Left cardiac atrium (tissue), 4 donors: ENCODE measurements around the gene GIT2. TPM values are rescaled to one million over a fixed set of nuclear protein-coding genes. Genes with fewer than 3 reads are reported as not detected.

Experiments used
- ATAC-seq, 2 donors: fragments of 200-7000 bp; cut with Tn5 transposase; one replicate each; pipeline ENCODE4 v1.9.1; 2020; ENCODE audit warnings: mild to moderate bottlenecking in 2 of 2, moderate library complexity in 2 of 2
- DNase-seq: peaks from one replicate; pipeline ENCODE4 v3.0.0-alpha.2; 2020
- intact Hi-C, 2 donors: fragments of 100-400 bp; cut with DNase I; formaldehyde crosslinking; loops; one replicate each; pipeline versions ENCODE4 v1.14.1 to v1.15.1; 2022 to 2023
- total RNA-seq, 2 donors: library from RNA; stranded (reverse); fragmentation: NEBNext Ultra II Directional; extraction: Animal tissue kit (Norgen Biotek cat#: 25700); gene quantifications; one replicate each; pipeline ENCODE4 v1.2.1, GENCODE V29; 2021
- donor health status: DM: no; HTN: yes; CAD: no.
- donor health status: DM: no; HTN: yes; CAD: no; lungs with severe emphysema.
- donor health status: DM: yes; HTN: yes; CAD: no.
- donor health status: Dilated cardiomyopathy.

GIT2 gene
- total RNA-seq, 2 donors from 2014 or later = 34.5 to 35.3 TPM

DNA sequence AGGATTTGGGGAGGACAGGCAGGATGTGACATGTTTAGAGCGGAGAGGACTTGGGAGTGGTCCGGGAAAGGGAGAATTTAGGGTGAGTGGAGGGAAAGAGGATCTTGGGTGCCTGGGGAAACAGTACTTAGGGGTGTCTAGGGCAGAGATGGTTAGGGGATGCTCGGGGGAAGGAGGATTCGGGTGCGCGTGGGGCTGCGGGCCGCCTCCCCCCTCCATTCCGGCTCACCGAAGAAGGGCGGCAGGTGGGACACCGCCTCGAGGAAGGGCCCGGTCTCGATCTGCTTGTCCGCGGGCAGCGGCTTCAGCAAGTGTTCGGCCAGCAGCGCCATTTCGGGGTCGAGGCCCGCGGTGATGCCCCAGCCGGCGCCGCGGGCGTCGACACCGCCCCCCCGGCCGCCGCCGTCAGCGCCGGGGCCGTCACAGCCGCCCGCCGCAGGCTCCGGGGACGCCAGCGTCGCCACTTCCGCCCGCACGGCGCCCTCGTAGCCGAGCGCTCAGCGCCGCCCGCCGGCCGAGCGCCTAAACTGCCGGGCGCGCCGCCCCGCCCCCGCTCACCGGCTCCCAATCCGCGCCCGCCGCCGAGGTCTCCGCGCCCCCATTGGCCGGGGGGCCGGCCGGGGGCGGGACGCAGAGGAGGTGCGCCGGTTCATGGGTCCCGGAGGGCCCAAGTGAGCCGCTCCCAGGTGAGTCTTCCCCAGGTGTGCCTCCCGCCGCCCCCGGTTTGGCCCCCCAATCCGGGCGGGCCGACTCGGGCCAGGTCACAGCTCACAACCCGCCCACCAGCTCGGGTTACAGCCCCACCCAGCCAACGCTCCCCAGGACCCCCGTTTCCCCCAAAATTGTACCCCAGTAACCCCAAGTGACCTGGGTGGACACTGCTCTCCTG, 115.9 kb downstream of the GIT2 start, which contains the start of gene GLTP:
GLTP (minus strand) TSS at position 499 of the 889 bp plus-strand sequence; CDS start at position 332, 167 bp downstream.
- intact Hi-C loops = no loop called here
- DNase-seq (peak; percentile 87), ATAC-seq (peak; percentile 97 to 99)

Other genes starting within 250 kb of the GIT2 start
- 1 to 10 TPM; 1.0 to 1.2 TPM for gene TRPV4, start 163.0 kb downstream of the GIT2 start, total RNA-seq
- 10 to 100 TPM; 22.7 to 28.5 TPM for gene GLTP, start 115.8 kb downstream of the GIT2 start, total RNA-seq
- gene TCHP, start 96.1 kb downstream of the GIT2 start, total RNA-seq = 10 to 100 TPM; 10.9 to 11.5 TPM
- 10 to 100 TPM; 18.7 to 20.4 TPM for gene ANKRD13A, start 3.1 kb upstream of the GIT2 start, total RNA-seq
- gene C12orf76, start 52.2 kb upstream of the GIT2 start, total RNA-seq = 1 to 10 TPM; 6.0 to 7.8 TPM
- gene IFT81, start 128.0 kb upstream of the GIT2 start, total RNA-seq = 10 to 100 TPM in 1 of 2 donors, 1 to 10 TPM in 1; 8.0 to 12.6 TPM